DOHH2 (cell line): ENCODE data around the gene RXRA.

Experiments
- EZH2phosphoT487 ChIP-seq: fragments of 200-600 bp; sonication (generic); IDR thresholded peaks from 2 replicates; pipeline ENCODE4 v1.6.1; 2017; ENCODE audit warnings: borderline replicate concordance, mild to moderate bottlenecking, antibody characterized with exemption, low read length, moderate library complexity, mixed read lengths
- TF ChIP-seq, protein P1 (sequence below): fragments of 200-600 bp; sonication (generic); IDR thresholded peaks from one replicate; pipeline ENCODE4 v1.5.1; 2014; ENCODE audit warnings: antibody characterized with exemption, mild to moderate bottlenecking, low read depth, low read length; ENCODE audit not compliant: poor library complexity, severe bottlenecking

DNA sequence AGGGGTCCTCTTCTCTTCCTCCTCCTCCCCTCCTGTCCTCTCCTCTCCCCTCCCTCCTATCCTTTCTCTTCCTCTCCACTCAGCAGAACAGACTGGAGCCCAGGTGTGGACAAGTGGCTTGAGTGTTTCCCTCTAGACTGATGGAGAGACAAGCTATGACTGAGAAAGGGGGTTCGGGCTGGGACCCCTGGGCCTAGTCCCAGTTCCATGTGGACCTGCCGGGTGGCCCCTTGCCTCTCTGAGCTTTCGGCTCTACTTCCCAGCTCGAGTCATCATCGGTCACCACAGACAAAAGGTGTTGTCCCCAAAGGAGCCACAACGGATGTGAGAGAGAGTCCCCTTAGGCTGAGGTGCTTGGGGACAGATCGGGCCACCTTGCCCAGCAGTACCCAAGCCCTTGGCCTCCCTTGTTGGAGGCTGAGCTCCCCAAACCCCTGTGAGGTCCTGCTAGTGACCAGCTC, 3.4 kb upstream of the RXRA start:
- TF ChIP-seq, protein P1, sequence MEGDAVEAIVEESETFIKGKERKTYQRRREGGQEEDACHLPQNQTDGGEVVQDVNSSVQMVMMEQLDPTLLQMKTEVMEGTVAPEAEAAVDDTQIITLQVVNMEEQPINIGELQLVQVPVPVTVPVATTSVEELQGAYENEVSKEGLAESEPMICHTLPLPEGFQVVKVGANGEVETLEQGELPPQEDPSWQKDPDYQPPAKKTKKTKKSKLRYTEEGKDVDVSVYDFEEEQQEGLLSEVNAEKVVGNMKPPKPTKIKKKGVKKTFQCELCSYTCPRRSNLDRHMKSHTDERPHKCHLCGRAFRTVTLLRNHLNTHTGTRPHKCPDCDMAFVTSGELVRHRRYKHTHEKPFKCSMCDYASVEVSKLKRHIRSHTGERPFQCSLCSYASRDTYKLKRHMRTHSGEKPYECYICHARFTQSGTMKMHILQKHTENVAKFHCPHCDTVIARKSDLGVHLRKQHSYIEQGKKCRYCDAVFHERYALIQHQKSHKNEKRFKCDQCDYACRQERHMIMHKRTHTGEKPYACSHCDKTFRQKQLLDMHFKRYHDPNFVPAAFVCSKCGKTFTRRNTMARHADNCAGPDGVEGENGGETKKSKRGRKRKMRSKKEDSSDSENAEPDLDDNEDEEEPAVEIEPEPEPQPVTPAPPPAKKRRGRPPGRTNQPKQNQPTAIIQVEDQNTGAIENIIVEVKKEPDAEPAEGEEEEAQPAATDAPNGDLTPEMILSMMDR: no peak
- TF ChIP-seq EZH2phosphoT487: no peak
